ENCODE results near the gene PPP3CA. TPM values are rescaled to one million over a fixed set of nuclear protein-coding genes. Genes with fewer than 3 reads are reported as not detected.

The PPP3CA gene
- total and polyA plus RNA-seq, 2 donors (not counting 1 experiment from before 2014, with no cell fraction given) = 66.4 to 79.3 TPM

- Histone ChIP-seq H3K36me3 (ENCODE audit: control insufficient read depth, insufficient read depth, low read length) (no peaks in the 10 kb centered on the region), H3K4me3 (replicated peaks in 1 of 4; ENCODE audit: control extremely low read depth in 1 of 4, insufficient read depth in 1 of 4, low read depth in 3 of 4, low read length in 4 of 4) (no peak overlapping the region), H3K4me2 (ENCODE audit: extremely low read depth, insufficient read depth, low read length) (no peak overlapping the region), H3K27me3 (ENCODE audit: control insufficient read depth, insufficient read depth, low read length) (no peaks in the 10 kb centered on the region), H3K27ac (ENCODE audit: insufficient read depth, low read length) (no peak overlapping the region), H3K4me1 (ENCODE audit: control insufficient read depth, extremely low read depth, insufficient read depth, low read length) (no peaks in the 10 kb centered on the region), H3K79me2 (ENCODE audit: control insufficient read depth, insufficient read depth, low read length) (no peaks in the 10 kb centered on the region), H2AFZ (ENCODE audit: low read length) (no peak overlapping the region), H3K9me3 (ENCODE audit: control insufficient read depth, insufficient read depth, low read depth, low read length) (no peaks in the 10 kb centered on the region), H4K20me1 (ENCODE audit: control insufficient read depth, extremely low read depth, insufficient read depth, low read length) (no peaks in the 10 kb centered on the region), H3K9ac (ENCODE audit: insufficient read depth, low read length) (no peak overlapping the region)
- no peak for TF ChIP-seq EZH2 (IDR thresholded peaks at IDR 0.05; ENCODE audit: low read length, missing control alignments)
- TF ChIP-seq CTCF (conservative IDR thresholded peaks at IDR 0.05 in 1 of 2, IDR thresholded peaks at IDR 0.05 in 1 of 2; ENCODE audit: low read depth in 1 of 2, low read length in 2 of 2) = no peak
- DNase-seq (ENCODE audit: low read depth in 2 of 2) = peak; percentile 58 to 83
These were observed 232.4 kb downstream of the PPP3CA start for GRCh38 chr4:101114936-101115372.

DNA sequence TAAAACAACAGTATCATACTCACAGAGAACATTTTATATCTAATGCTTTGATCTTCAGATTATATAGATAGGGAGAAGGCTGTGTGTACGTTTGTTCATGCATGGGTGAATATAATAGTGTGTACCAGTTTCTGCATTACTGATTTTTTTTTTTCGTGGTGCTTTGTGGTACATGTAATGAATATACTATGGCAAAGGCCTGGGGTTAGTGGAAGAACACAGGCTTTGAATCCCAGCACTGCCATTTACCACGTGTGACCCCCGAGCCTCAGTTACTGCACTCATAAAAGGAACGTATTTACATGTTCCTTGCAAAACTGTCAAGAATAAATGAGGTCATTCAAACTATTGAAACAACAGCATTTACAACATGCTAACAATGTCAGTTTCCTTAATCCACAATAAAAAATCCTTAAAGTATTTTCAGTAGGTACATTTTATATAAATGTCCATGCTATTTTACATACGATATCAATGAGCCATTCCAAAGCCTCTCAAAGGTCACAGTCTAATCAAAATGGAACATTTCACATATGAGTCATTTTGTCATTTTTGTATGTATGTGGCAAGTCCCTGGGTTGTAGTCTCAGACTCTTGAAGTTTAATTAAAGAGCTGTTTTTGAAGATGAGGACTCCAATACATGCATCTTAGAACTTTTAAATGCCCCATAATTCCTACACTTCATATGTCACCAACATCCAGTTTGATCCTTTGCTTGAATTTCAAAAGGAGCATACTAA is 242.8 kb downstream of the PPP3CA start:
- H3K4me2 ChIP-seq (ENCODE audit: extremely low read depth, insufficient read depth, low read length) = no peak overlapping the region
- no peak overlapping the region for H3K9ac ChIP-seq (ENCODE audit: insufficient read depth, low read length)
- no peaks in the 10 kb centered on the region for H3K9me3 ChIP-seq (ENCODE audit: control insufficient read depth, insufficient read depth, low read depth, low read length)
- no peaks in the 10 kb centered on the region for H3K79me2 ChIP-seq (ENCODE audit: control insufficient read depth, insufficient read depth, low read length)
- no peak overlapping the region for H3K27ac ChIP-seq (ENCODE audit: insufficient read depth, low read length)
- H4K20me1 ChIP-seq (ENCODE audit: control insufficient read depth, extremely low read depth, insufficient read depth, low read length) = no peaks in the 10 kb centered on the region
- H3K27me3 ChIP-seq (ENCODE audit: control insufficient read depth, insufficient read depth, low read length) = no peaks in the 10 kb centered on the region
- DNase-seq (ENCODE audit: low read depth in 2 of 2) = peak in 1 of 2 donors; percentile 5
- H2AFZ ChIP-seq (ENCODE audit: low read length) = no peak overlapping the region
- H3K36me3 ChIP-seq (ENCODE audit: control insufficient read depth, insufficient read depth, low read length) = no peaks in the 10 kb centered on the region
- H3K4me3 ChIP-seq (replicated peaks in 1 of 4; ENCODE audit: control extremely low read depth in 1 of 4, insufficient read depth in 1 of 4, low read depth in 3 of 4, low read length in 4 of 4) = no peak overlapping the region
- peaks cover 11% of the 10 kb centered on the region for H3K4me1 ChIP-seq (ENCODE audit: control insufficient read depth, extremely low read depth, insufficient read depth, low read length)
- TF ChIP-seq CTCF (conservative IDR thresholded peaks at IDR 0.05 in 1 of 2, IDR thresholded peaks at IDR 0.05 in 1 of 2; ENCODE audit: low read depth in 1 of 2, low read length in 2 of 2) = no peak
- TF ChIP-seq EZH2 (IDR thresholded peaks at IDR 0.05; ENCODE audit: low read length, missing control alignments) = no peak

- TF ChIP-seq CTCF (conservative IDR thresholded peaks at IDR 0.05 in 1 of 2, IDR thresholded peaks at IDR 0.05 in 1 of 2; ENCODE audit: low read depth in 1 of 2, low read length in 2 of 2) (no peak), EZH2 (IDR thresholded peaks at IDR 0.05; ENCODE audit: low read length, missing control alignments) (no peak)
- Histone ChIP-seq H3K4me3 (replicated peaks in 1 of 4; ENCODE audit: control extremely low read depth in 1 of 4, insufficient read depth in 1 of 4, low read depth in 3 of 4, low read length in 4 of 4) (no peak overlapping the region), H3K27me3 (ENCODE audit: control insufficient read depth, insufficient read depth, low read length) (no peaks in the 10 kb centered on the region), H3K36me3 (ENCODE audit: control insufficient read depth, insufficient read depth, low read length) (no peaks in the 10 kb centered on the region), H3K79me2 (ENCODE audit: control insufficient read depth, insufficient read depth, low read length) (no peaks in the 10 kb centered on the region), H4K20me1 (ENCODE audit: control insufficient read depth, extremely low read depth, insufficient read depth, low read length) (no peaks in the 10 kb centered on the region), H3K27ac (ENCODE audit: insufficient read depth, low read length) (no peak overlapping the region), H3K4me1 (ENCODE audit: control insufficient read depth, extremely low read depth, insufficient read depth, low read length) (peaks cover 11% of the 10 kb centered on the region), H3K9me3 (ENCODE audit: control insufficient read depth, insufficient read depth, low read depth, low read length) (no peaks in the 10 kb centered on the region), H2AFZ (ENCODE audit: low read length) (no peak overlapping the region), H3K9ac (ENCODE audit: insufficient read depth, low read length) (no peak overlapping the region), H3K4me2 (ENCODE audit: extremely low read depth, insufficient read depth, low read length) (peak overlapping the region; percentile 58)
- peak in 1 of 2 donors; percentile 64 for DNase-seq (ENCODE audit: low read depth in 2 of 2)
These were observed 243.8 kb downstream of the PPP3CA start for GRCh38 chr4:101103381-101104142.
